ENCODE data around the gene PPP4R3B. TPM values are rescaled to one million over a fixed set of nuclear protein-coding genes. Genes with fewer than 3 reads are reported as not detected.

Gene PPP4R3B
- total and polyA plus RNA-seq, 2 experiments from 2014 or later, result 24.2 to 31.1 TPM

- H3K4me3 ChIP-seq, result no peak overlapping the region
Observed at GRCh38 chr2:55567298-55567697, 50.1 kb downstream of the PPP4R3B start.

GRCh38 chr2:55565613-55566012 lies 51.8 kb downstream of the PPP4R3B start:
- no peak for DNase-seq (ENCODE audit: low read depth in 1 of 2, low spot score in 1 of 2)
- TF ChIP-seq CTCF (IDR thresholded peaks at IDR 0.05; ENCODE audit: low read depth, low read length), result no peak
- H3K27ac ChIP-seq, result no peak overlapping the region
- H3K27me3 ChIP-seq, result no peaks in the 10 kb centered on the region
- H3K36me3 ChIP-seq, result peaks cover 44% of the 10 kb centered on the region
- no peaks in the 10 kb centered on the region for H3K9me3 ChIP-seq (ENCODE audit: low read depth)
- no peak overlapping the region for H3K4me3 ChIP-seq
- H3K4me1 ChIP-seq (ENCODE audit: low read depth), result no peaks in the 10 kb centered on the region

More at GRCh38 chr2:55567298-55567697, 50.1 kb downstream of the PPP4R3B start:
- Histone ChIP-seq H3K27ac (no peak overlapping the region), H3K36me3 (peaks cover 42% of the 10 kb centered on the region), H3K4me1 (ENCODE audit: low read depth) (no peaks in the 10 kb centered on the region), H3K9me3 (ENCODE audit: low read depth) (no peaks in the 10 kb centered on the region), H3K27me3 (no peaks in the 10 kb centered on the region)
- no peak for DNase-seq (ENCODE audit: low read depth in 1 of 2, low spot score in 1 of 2)
- TF ChIP-seq CTCF (IDR thresholded peaks at IDR 0.05; ENCODE audit: low read depth, low read length), result no peak

GRCh38 chr2:55560855-55561254 lies 56.6 kb downstream of the PPP4R3B start:
- H3K4me1 ChIP-seq (ENCODE audit: low read depth), result peaks cover 6% of the 10 kb centered on the region
- H3K4me3 ChIP-seq, result no peak overlapping the region
- no peaks in the 10 kb centered on the region for H3K9me3 ChIP-seq (ENCODE audit: low read depth)
- H3K36me3 ChIP-seq, result peaks cover 51% of the 10 kb centered on the region
- no peak for TF ChIP-seq CTCF (IDR thresholded peaks at IDR 0.05; ENCODE audit: low read depth, low read length)
- DNase-seq (ENCODE audit: low read depth in 1 of 2, low spot score in 1 of 2), result no peak
- no peak overlapping the region for H3K27ac ChIP-seq
- H3K27me3 ChIP-seq, result no peaks in the 10 kb centered on the region

- Histone ChIP-seq H3K4me1 (ENCODE audit: low read depth) (peaks cover 6% of the 10 kb centered on the region), H3K27me3 (peaks cover 6% of the 10 kb centered on the region), H3K27ac (no peak overlapping the region), H3K4me3 (no peak overlapping the region), H3K9me3 (ENCODE audit: low read depth) (no peaks in the 10 kb centered on the region), H3K36me3 (peaks cover 28% of the 10 kb centered on the region)
- no peak for TF ChIP-seq CTCF (IDR thresholded peaks at IDR 0.05; ENCODE audit: low read depth, low read length)
- no peak for DNase-seq (ENCODE audit: low read depth in 1 of 2, low spot score in 1 of 2)
Observed at GRCh38 chr2:55556809-55557208, 60.6 kb downstream of the PPP4R3B start.

- Histone ChIP-seq H3K4me1 (ENCODE audit: low read depth) (peaks cover 6% of the 10 kb centered on the region), H3K27me3 (peaks cover 6% of the 10 kb centered on the region), H3K9me3 (ENCODE audit: low read depth) (no peaks in the 10 kb centered on the region), H3K27ac (no peak overlapping the region), H3K36me3 (peaks cover 22% of the 10 kb centered on the region), H3K4me3 (no peak overlapping the region)
- peak; percentile 54 to 57 for DNase-seq (ENCODE audit: low read depth in 1 of 2, low spot score in 1 of 2)
- TF ChIP-seq CTCF (IDR thresholded peaks at IDR 0.05; ENCODE audit: low read depth, low read length), result no peak
Observed at GRCh38 chr2:55555977-55556376, 61.4 kb downstream of the PPP4R3B start.

GRCh38 chr2:55553321-55553720 lies 64.1 kb downstream of the PPP4R3B start:
- Histone ChIP-seq H3K27ac (no peak overlapping the region), H3K4me1 (ENCODE audit: low read depth) (peaks cover 6% of the 10 kb centered on the region), H3K27me3 (peaks cover 9% of the 10 kb centered on the region), H3K9me3 (ENCODE audit: low read depth) (no peaks in the 10 kb centered on the region), H3K4me3 (no peak overlapping the region), H3K36me3 (peaks cover 13% of the 10 kb centered on the region)
- DNase-seq (ENCODE audit: low read depth in 1 of 2, low spot score in 1 of 2), result no peak
- no peak for TF ChIP-seq CTCF (IDR thresholded peaks at IDR 0.05; ENCODE audit: low read depth, low read length)

Measured in cardiac muscle cell (in vitro differentiated cells and primary cell).